PFSK-1 (cell line): Measurements from ENCODE around the gene PRDM16.

Source experiments
- FOXP2 ChIP-seq: optimal IDR thresholded peaks from 2 replicates; pipeline ENCODE3; 2011; ENCODE audit warnings: borderline replicate concordance, control low read depth, inconsistent platforms; ENCODE audit not compliant: insufficient read depth; ENCODE audit errors: extremely low read length, extremely low read depth
- POLR2AphosphoS5 ChIP-seq: IDR thresholded peaks from 2 replicates; pipeline ENCODE4 v1.6.1; 2012; ENCODE audit warnings: low read depth, mild to moderate bottlenecking, control low read depth, low read length, moderate library complexity
- SIN3A ChIP-seq: IDR thresholded peaks from 2 replicates; pipeline ENCODE4 v1.6.1; 2012; ENCODE audit warnings: mild to moderate bottlenecking, low read length, moderate library complexity, borderline replicate concordance; ENCODE audit not compliant: insufficient read depth
- TAF1 ChIP-seq: IDR thresholded peaks from 2 replicates; pipeline ENCODE4 v1.6.1; 2012; ENCODE audit warnings: low read length, control low read depth, borderline replicate concordance; ENCODE audit not compliant: insufficient read depth
- TF ChIP-seq, protein P1 (sequence below), 2 experiments: IDR thresholded peaks; 2 replicates each; pipeline versions ENCODE4 v1.6.1 to v1.8.0; 2011 to 2012; ENCODE audit warnings: low read depth in 2 of 2, low read length in 2 of 2, control low read depth in 1 of 2, inconsistent platforms in 1 of 2, mild to moderate bottlenecking in 1 of 2, moderate library complexity in 1 of 2; ENCODE audit not compliant: insufficient read depth in 1 of 2

Gene PRDM16

DNA sequence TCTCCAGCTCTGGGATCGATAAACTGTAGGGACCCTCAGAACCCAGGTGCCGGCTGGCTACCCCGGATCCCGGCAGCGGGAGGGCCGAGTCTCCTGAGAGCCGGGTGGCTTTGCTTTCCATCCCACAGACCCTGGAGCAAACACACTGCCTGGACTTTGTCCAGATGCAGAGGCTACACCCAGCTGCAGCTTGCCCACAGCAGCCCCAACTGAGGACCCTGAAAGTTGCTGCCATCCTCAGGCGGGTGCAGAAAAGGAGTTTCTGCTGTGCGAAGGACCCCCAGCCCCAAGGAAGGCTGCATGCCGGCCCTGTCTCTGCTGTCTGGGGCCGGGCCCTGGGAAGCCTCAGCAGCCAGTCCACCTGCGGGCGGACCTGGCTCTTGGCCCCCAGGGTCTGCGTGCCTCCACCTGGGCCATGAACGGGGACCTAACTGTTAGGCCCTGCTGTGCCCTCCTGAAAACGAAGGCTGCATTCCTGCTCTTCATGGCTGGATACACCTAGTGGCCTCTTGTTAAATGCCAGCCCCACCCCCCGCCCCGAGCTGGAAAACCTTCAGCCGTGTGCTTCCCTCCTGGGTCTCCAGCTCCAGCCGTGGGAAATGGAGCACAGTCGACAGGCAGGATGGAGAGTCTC lies 287.9 kb downstream of the PRDM16 start:
- TF ChIP-seq, protein P1, sequence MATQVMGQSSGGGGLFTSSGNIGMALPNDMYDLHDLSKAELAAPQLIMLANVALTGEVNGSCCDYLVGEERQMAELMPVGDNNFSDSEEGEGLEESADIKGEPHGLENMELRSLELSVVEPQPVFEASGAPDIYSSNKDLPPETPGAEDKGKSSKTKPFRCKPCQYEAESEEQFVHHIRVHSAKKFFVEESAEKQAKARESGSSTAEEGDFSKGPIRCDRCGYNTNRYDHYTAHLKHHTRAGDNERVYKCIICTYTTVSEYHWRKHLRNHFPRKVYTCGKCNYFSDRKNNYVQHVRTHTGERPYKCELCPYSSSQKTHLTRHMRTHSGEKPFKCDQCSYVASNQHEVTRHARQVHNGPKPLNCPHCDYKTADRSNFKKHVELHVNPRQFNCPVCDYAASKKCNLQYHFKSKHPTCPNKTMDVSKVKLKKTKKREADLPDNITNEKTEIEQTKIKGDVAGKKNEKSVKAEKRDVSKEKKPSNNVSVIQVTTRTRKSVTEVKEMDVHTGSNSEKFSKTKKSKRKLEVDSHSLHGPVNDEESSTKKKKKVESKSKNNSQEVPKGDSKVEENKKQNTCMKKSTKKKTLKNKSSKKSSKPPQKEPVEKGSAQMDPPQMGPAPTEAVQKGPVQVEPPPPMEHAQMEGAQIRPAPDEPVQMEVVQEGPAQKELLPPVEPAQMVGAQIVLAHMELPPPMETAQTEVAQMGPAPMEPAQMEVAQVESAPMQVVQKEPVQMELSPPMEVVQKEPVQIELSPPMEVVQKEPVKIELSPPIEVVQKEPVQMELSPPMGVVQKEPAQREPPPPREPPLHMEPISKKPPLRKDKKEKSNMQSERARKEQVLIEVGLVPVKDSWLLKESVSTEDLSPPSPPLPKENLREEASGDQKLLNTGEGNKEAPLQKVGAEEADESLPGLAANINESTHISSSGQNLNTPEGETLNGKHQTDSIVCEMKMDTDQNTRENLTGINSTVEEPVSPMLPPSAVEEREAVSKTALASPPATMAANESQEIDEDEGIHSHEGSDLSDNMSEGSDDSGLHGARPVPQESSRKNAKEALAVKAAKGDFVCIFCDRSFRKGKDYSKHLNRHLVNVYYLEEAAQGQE (IDR thresholded peaks at IDR 0.05; ENCODE audit: insufficient read depth in 1 of 2, low read depth in 2 of 2, low read length in 2 of 2) = no peak
- TF ChIP-seq POLR2AphosphoS5 = no peak
- no peak for TF ChIP-seq TAF1
- no peak for TF ChIP-seq SIN3A
- no peak for TF ChIP-seq FOXP2

DNA sequence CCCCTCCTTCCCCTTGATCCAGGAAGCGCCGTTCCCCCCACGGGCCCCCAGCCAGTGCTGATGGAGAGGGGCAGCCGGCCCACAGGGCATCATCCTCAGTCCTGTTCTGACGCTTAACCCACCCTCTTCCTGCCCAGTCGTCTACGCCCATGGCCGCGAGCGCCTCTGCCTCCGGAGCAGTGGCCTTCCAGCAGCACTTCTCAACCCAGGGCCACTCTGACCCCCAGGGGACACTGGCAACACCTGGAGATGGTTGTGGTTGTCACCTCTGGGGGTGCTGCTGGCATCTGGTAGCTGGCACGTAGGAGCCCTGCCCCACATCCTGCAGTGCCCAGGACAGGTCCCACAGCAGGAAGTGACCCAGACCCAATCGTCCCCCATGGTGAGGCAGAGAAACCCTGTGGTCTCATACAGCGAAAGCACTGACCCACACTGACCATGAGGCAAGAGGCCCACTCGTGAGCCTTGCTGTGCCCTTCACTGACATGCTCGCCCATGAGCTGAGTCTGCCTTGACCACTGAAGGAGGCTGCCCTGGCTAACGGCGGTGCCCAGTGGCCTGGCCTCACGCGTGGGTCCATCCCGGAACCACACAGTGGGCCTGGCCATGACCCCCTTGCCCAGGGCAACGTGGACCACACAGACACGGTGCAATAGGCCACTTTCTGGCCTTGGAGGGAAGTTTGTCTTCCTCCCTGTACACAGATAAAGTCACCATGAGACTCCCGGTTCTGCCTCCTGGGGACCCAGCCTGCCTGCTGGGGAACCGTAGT lies 288.7 kb downstream of the PRDM16 start:
- TF ChIP-seq, protein P1 (IDR thresholded peaks at IDR 0.05; ENCODE audit: insufficient read depth in 1 of 2, low read depth in 2 of 2, low read length in 2 of 2) = no peak
- TF ChIP-seq SIN3A (no peak), FOXP2 (no peak), TAF1 (no peak), POLR2AphosphoS5 (no peak)

DNA sequence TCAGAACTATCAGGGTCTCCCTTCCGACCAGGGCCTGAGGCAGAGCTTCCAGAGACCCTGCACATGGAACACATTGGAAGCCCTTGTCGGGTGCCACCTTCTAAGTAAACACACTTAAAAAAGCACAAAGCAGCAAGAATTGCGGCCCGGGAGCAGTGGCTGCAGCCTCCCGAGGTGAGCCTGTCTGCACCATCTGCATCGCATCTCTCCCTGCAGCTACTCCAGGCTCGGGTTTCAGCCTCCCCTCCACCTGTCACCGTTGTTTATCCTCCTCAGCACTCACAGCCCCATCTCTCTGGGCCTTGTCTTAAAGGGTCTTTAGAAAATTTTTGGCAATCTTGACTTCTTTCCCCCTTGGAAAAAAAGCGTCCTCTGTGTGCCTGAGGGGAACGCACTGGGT lies 290.3 kb downstream of the PRDM16 start:
- TF ChIP-seq FOXP2 (no peak), POLR2AphosphoS5 (no peak), TAF1 (no peak), SIN3A (no peak)
- TF ChIP-seq, protein P1 (IDR thresholded peaks at IDR 0.05; ENCODE audit: insufficient read depth in 1 of 2, low read depth in 2 of 2, low read length in 2 of 2) = no peak

DNA sequence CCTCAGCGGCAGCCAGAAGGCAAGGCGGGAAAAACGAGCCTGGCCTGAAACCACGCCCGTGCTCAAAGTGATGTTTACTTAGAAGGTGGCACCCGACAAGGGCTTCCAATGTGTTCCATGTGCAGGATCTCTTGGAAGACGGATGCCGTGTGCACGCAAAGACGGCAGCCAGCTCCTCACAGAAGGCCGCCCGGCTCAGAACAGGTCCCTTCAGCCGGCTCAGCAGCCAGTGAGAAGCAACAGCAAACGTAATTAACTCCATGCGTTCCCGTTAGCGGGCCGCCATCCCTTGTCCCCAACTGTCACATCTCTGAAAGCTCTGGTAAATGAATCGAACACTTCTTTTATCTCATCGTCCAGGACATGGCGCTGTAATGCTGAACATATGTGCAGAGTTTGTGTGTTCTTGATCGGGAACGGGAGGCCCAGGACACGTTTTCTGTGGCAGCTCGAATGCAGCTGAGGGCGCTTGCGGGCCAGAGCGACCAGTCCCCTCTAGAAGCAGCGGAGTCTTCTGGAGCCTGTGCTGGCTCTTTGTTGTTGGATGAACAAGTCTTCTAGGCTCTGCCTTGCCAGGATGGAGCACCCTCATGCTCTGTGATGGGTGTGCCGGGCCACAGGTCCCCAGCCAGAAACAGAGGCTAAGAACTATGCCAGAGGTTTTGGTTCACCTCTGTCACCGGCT lies 290.9 kb downstream of the PRDM16 start:
- TF ChIP-seq FOXP2 = no peak
- TF ChIP-seq, protein P1 (IDR thresholded peaks at IDR 0.05; ENCODE audit: insufficient read depth in 1 of 2, low read depth in 2 of 2, low read length in 2 of 2) = no peak
- TF ChIP-seq TAF1 = no peak
